ENCODE measurements around the gene RNF182. TPM values are rescaled to one million over a fixed set of nuclear protein-coding genes. Genes with fewer than 3 reads are reported as not detected.

The RNF182 gene
- total RNA-seq, 1 donor from 2014 or later: 8.3 TPM

DNA sequence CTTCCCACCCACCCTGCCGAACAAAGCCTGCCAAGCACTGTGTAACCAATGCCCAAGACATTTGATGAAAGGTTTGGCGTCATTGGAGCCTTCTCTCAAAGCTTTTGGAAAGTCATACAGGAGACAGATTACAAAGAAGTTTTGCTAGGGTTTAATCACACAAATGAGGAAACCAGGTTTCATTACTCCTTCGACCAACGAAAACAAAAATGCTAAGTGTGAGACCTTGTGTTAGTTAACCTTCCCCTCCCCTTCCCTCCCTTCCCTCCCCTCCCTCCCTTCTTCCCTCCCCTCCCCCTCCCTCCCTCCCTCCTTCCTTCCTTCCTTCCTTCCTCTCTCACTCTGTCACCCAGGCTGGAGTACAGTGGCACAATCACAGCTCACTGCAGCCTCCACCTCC lies 96.7 kb downstream of the RNF182 start:
- H2AFZ ChIP-seq (ENCODE audit: low read depth, low read length): no peak overlapping the region
- TF ChIP-seq EZH2 (IDR thresholded peaks at IDR 0.05; ENCODE audit: insufficient read depth, low read length): no peak
- TF ChIP-seq, protein P1, sequence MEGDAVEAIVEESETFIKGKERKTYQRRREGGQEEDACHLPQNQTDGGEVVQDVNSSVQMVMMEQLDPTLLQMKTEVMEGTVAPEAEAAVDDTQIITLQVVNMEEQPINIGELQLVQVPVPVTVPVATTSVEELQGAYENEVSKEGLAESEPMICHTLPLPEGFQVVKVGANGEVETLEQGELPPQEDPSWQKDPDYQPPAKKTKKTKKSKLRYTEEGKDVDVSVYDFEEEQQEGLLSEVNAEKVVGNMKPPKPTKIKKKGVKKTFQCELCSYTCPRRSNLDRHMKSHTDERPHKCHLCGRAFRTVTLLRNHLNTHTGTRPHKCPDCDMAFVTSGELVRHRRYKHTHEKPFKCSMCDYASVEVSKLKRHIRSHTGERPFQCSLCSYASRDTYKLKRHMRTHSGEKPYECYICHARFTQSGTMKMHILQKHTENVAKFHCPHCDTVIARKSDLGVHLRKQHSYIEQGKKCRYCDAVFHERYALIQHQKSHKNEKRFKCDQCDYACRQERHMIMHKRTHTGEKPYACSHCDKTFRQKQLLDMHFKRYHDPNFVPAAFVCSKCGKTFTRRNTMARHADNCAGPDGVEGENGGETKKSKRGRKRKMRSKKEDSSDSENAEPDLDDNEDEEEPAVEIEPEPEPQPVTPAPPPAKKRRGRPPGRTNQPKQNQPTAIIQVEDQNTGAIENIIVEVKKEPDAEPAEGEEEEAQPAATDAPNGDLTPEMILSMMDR (IDR thresholded peaks at IDR 0.05; ENCODE audit: insufficient read depth, low read depth, low read length): no peak
- no peak overlapping the region for H3K9ac ChIP-seq (ENCODE audit: low read length)
- no peaks in the 10 kb centered on the region for H3K79me2 ChIP-seq (ENCODE audit: insufficient read depth, low read length)
- H3K4me2 ChIP-seq (ENCODE audit: low read length): no peak overlapping the region
- H3K27ac ChIP-seq (ENCODE audit: low read depth, low read length): no peak overlapping the region
- H3K27ac Mint-ChIP-seq (ENCODE audit: unreplicated experiment): no peak overlapping the region
- H3K9me3 Mint-ChIP-seq (ENCODE audit: unreplicated experiment): peaks cover 7% of the 10 kb centered on the region
- no peak overlapping the region for H3K4me3 Mint-ChIP-seq (ENCODE audit: unreplicated experiment)
- H3K4me3 ChIP-seq (ENCODE audit: insufficient read depth, low read depth, low read length): no peak overlapping the region
- no peaks in the 10 kb centered on the region for H3K27me3 ChIP-seq (ENCODE audit: insufficient read depth, low read length)
- DNase-seq (ENCODE audit: low read depth): no peak
- no peaks in the 10 kb centered on the region for H4K20me1 ChIP-seq (ENCODE audit: insufficient read depth, low read length)
- H3K27me3 Mint-ChIP-seq (ENCODE audit: low read depth, unreplicated experiment): peaks cover 6% of the 10 kb centered on the region
- H3K9me3 ChIP-seq (ENCODE audit: insufficient read depth, low read depth, low read length): no peaks in the 10 kb centered on the region
- H3K4me1 Mint-ChIP-seq (ENCODE audit: low read depth, unreplicated experiment): peaks cover 8% of the 10 kb centered on the region
- no peaks in the 10 kb centered on the region for H3K4me1 ChIP-seq (ENCODE audit: insufficient read depth, low read length)
- FAIRE-seq: no peak
- no peaks in the 10 kb centered on the region for H3K36me3 ChIP-seq (ENCODE audit: insufficient read depth, low read length)
- no peaks in the 10 kb centered on the region for H3K36me3 Mint-ChIP-seq (ENCODE audit: low read depth, unreplicated experiment)

GRCh38 chr6:14022673-14023072 lies 97.9 kb downstream of the RNF182 start:
- no peaks in the 10 kb centered on the region for H3K4me1 ChIP-seq (ENCODE audit: insufficient read depth, low read length)
- no peak overlapping the region for H3K4me3 ChIP-seq (ENCODE audit: insufficient read depth, low read depth, low read length)
- H3K9ac ChIP-seq (ENCODE audit: low read length): no peak overlapping the region
- Mint-ChIP-seq H3K4me3 (ENCODE audit: unreplicated experiment) (no peak overlapping the region), H3K27ac (ENCODE audit: unreplicated experiment) (no peak overlapping the region), H3K36me3 (ENCODE audit: low read depth, unreplicated experiment) (no peaks in the 10 kb centered on the region), H3K27me3 (ENCODE audit: low read depth, unreplicated experiment) (peaks cover 6% of the 10 kb centered on the region), H3K9me3 (ENCODE audit: unreplicated experiment) (peaks cover 7% of the 10 kb centered on the region), H3K4me1 (ENCODE audit: low read depth, unreplicated experiment) (peaks cover 4% of the 10 kb centered on the region)
- H3K79me2 ChIP-seq (ENCODE audit: insufficient read depth, low read length): no peaks in the 10 kb centered on the region
- no peaks in the 10 kb centered on the region for H3K36me3 ChIP-seq (ENCODE audit: insufficient read depth, low read length)
- FAIRE-seq (no peak), DNase-seq (ENCODE audit: low read depth) (no peak)
- TF ChIP-seq EZH2 (IDR thresholded peaks at IDR 0.05; ENCODE audit: insufficient read depth, low read length): no peak
- TF ChIP-seq, protein P1 (IDR thresholded peaks at IDR 0.05; ENCODE audit: insufficient read depth, low read depth, low read length): no peak
- no peak overlapping the region for H2AFZ ChIP-seq (ENCODE audit: low read depth, low read length)
- no peak overlapping the region for H3K4me2 ChIP-seq (ENCODE audit: low read length)
- no peaks in the 10 kb centered on the region for H3K27me3 ChIP-seq (ENCODE audit: insufficient read depth, low read length)
- H3K27ac ChIP-seq (ENCODE audit: low read depth, low read length): no peak overlapping the region
- no peaks in the 10 kb centered on the region for H4K20me1 ChIP-seq (ENCODE audit: insufficient read depth, low read length)
- no peaks in the 10 kb centered on the region for H3K9me3 ChIP-seq (ENCODE audit: insufficient read depth, low read depth, low read length)

- H4K20me1 ChIP-seq (ENCODE audit: insufficient read depth, low read length): no peaks in the 10 kb centered on the region
- Mint-ChIP-seq H3K27me3 (ENCODE audit: low read depth, unreplicated experiment) (peaks cover 6% of the 10 kb centered on the region), H3K9me3 (ENCODE audit: unreplicated experiment) (peaks cover 1% of the 10 kb centered on the region), H3K4me3 (ENCODE audit: unreplicated experiment) (no peak overlapping the region), H3K4me1 (ENCODE audit: low read depth, unreplicated experiment) (peaks cover 4% of the 10 kb centered on the region), H3K36me3 (ENCODE audit: low read depth, unreplicated experiment) (no peaks in the 10 kb centered on the region), H3K27ac (ENCODE audit: unreplicated experiment) (peak overlapping the region; percentile 65)
- no peaks in the 10 kb centered on the region for H3K4me1 ChIP-seq (ENCODE audit: insufficient read depth, low read length)
- FAIRE-seq (no peak), DNase-seq (ENCODE audit: low read depth) (no peak)
- TF ChIP-seq EZH2 (IDR thresholded peaks at IDR 0.05; ENCODE audit: insufficient read depth, low read length): no peak
- TF ChIP-seq, protein P1 (IDR thresholded peaks at IDR 0.05; ENCODE audit: insufficient read depth, low read depth, low read length): no peak
- H3K4me3 ChIP-seq (ENCODE audit: insufficient read depth, low read depth, low read length): no peak overlapping the region
- no peaks in the 10 kb centered on the region for H3K9me3 ChIP-seq (ENCODE audit: insufficient read depth, low read depth, low read length)
- no peak overlapping the region for H3K9ac ChIP-seq (ENCODE audit: low read length)
- H3K27ac ChIP-seq (ENCODE audit: low read depth, low read length): no peak overlapping the region
- no peaks in the 10 kb centered on the region for H3K79me2 ChIP-seq (ENCODE audit: insufficient read depth, low read length)
- H3K4me2 ChIP-seq (ENCODE audit: low read length): no peak overlapping the region
- H3K27me3 ChIP-seq (ENCODE audit: insufficient read depth, low read length): no peaks in the 10 kb centered on the region
- no peaks in the 10 kb centered on the region for H3K36me3 ChIP-seq (ENCODE audit: insufficient read depth, low read length)
- peak overlapping the region; percentile 42 for H2AFZ ChIP-seq (ENCODE audit: low read depth, low read length)
Measured at GRCh38 chr6:14023855-14024254, 99.1 kb downstream of the RNF182 start.
